HCT116 (cell line): ENCODE results near the gene HECW1. TPM values are rescaled to one million over a fixed set of nuclear protein-coding genes. Genes with fewer than 3 reads are reported as not detected.

ENCODE experiments used
- ATAC-seq: fragments of 200-7000 bp; cut with Tn5 transposase; 2 replicates; pipeline ENCODE4 v1.9.1; 2020; ENCODE audit warnings: mild to moderate bottlenecking, moderate library complexity
- BruUV-seq: library from RNA; stranded (reverse); fragments of 400-500 nt; replicated peaks from 2 replicates; lab custom pipeline; 2021; lab: Mats Ljungman, UMichigan
- CTCF ChIA-PET: fragments of 300-600 bp; sonication (Branson Sonifier 250); formaldehyde crosslinking; loops from one replicate; lab custom pipeline; 2021; ENCODE audit warnings: antibody characterized with exemption; lab: Charles Lee
- POLR2A ChIA-PET: fragments of 300-600, 350-600 bp; sonication (Branson Sonifier 250); formaldehyde crosslinking; loops from one replicate; lab custom pipeline; 2021; ENCODE audit warnings: antibody characterized with exemption; lab: Charles Lee
- RAD21 ChIA-PET, 2 experiments: fragments of 300-600 bp; sonication (Branson Sonifier 250); formaldehyde crosslinking; loops; one replicate each; lab custom pipeline; 2023; ENCODE audit warnings: low total read pairs in 2 of 2; ENCODE audit not compliant: uncharacterized antibody in 2 of 2, unreplicated experiment in 2 of 2, low non-redundant PET in 1 of 2; lab: Charles Lee
- DNase-seq: peaks from one replicate; pipeline ENCODE4 v3.0.0-alpha.2; 2010; ENCODE audit warnings: low read depth, low spot score
- H2AFZ ChIP-seq: fragments of 200-600 bp; shearing (Covaris generic), sonication (generic); 2 replicates; pipeline ENCODE4 v1.6.1; 2017; ENCODE audit warnings: low read depth, mixed run types, mixed read lengths, antibody characterized with exemption, low read length; ENCODE audit not compliant: poor library complexity, severe bottlenecking
- H3K27ac ChIP-seq: 2 replicates; pipeline ENCODE4 v1.5.1; 2012; ENCODE audit warnings: low read depth, low read length
- H3K27me3 ChIP-seq: fragments of 200-600 bp; sonication (generic); 2 replicates; pipeline ENCODE4 v1.6.1; 2016; ENCODE audit warnings: mixed run types, low read length, mixed read lengths; ENCODE audit not compliant: insufficient read depth
- H3K36me3 ChIP-seq, 2 experiments: fragments of 200-500 bp in 1 of 2; fragments of 200-600 bp in 1 of 2; sonication (Bioruptor generic) in 1 of 2; sonication (generic) in 1 of 2; 2 replicates each; pipeline versions ENCODE4 v1.5.1 to v1.6.1; 2014 to 2016; ENCODE audit warnings: low read length in 2 of 2, inconsistent platforms in 1 of 2, mixed read lengths in 1 of 2, mixed run types in 1 of 2; ENCODE audit not compliant: insufficient read depth in 2 of 2, control insufficient read depth in 1 of 2
- H3K4me1 ChIP-seq, 2 experiments: fragments of 200-600 bp in 1 of 2; sonication (generic) in 1 of 2; 2 replicates each; pipeline versions ENCODE4 v1.5.1 to v1.6.1; 2012 to 2017; ENCODE audit warnings: low read length in 2 of 2, inconsistent platforms in 1 of 2, mild to moderate bottlenecking in 1 of 2, mixed read lengths in 1 of 2, mixed run types in 1 of 2, moderate library complexity in 1 of 2; ENCODE audit not compliant: insufficient read depth in 2 of 2, control insufficient read depth in 1 of 2
- H3K4me2 ChIP-seq: fragments of 200-600 bp; sonication (generic); 2 replicates; pipeline ENCODE4 v1.6.1; 2017; ENCODE audit warnings: mixed run types, low read length, mixed read lengths
- H3K4me3 ChIP-seq, 2 experiments: fragments of 200-600 bp in 1 of 2; sonication (generic) in 1 of 2; replicated peaks in 1 of 2; 2 replicates each; pipeline ENCODE4 v1.5.1; 2011 to 2016; ENCODE audit warnings: low read length in 2 of 2, control low read depth in 1 of 2, low read depth in 1 of 2, mild to moderate bottlenecking in 1 of 2, mixed read lengths in 1 of 2, mixed run types in 1 of 2
- H3K79me2 ChIP-seq: fragments of 200-600 bp; sonication (generic); 2 replicates; pipeline ENCODE4 v1.6.1; 2017; ENCODE audit warnings: mild to moderate bottlenecking, mixed run types, low read length, moderate library complexity, mixed read lengths; ENCODE audit not compliant: insufficient read depth
- H3K9ac ChIP-seq: fragments of 200-600 bp; sonication (generic); 2 replicates; pipeline ENCODE4 v1.6.1; 2016; ENCODE audit warnings: low read length, mixed read lengths
- H3K9me2 ChIP-seq: fragments of 200-600 bp; sonication (generic), shearing (Covaris generic); 2 replicates; pipeline ENCODE4 v1.6.1; 2017; ENCODE audit warnings: mixed run types, mild to moderate bottlenecking, moderate library complexity; ENCODE audit not compliant: insufficient read depth
- H3K9me3 ChIP-seq, 2 experiments: fragments of 200-500 bp in 1 of 2; fragments of 200-600 bp in 1 of 2; sonication (Bioruptor generic) in 1 of 2; sonication (generic) in 1 of 2; 2 replicates each; pipeline ENCODE4 v1.6.1; 2014 to 2017; ENCODE audit warnings: low read length in 2 of 2, mixed read lengths in 2 of 2, inconsistent platforms in 1 of 2, low read depth in 1 of 2, mild to moderate bottlenecking in 1 of 2, mixed run types in 1 of 2, moderate library complexity in 1 of 2; ENCODE audit not compliant: control insufficient read depth in 1 of 2, insufficient read depth in 1 of 2
- H4K20me1 ChIP-seq: fragments of 200-600 bp; sonication (generic), shearing (Covaris generic); 2 replicates; pipeline ENCODE4 v1.6.1; 2017; ENCODE audit warnings: mixed run types, mild to moderate bottlenecking, moderate library complexity; ENCODE audit not compliant: insufficient read depth
- ATF3 ChIP-seq: IDR thresholded peaks from 2 replicates; pipeline ENCODE4 v1.6.1; 2012
- CBX3 ChIP-seq: IDR thresholded peaks from 2 replicates; pipeline ENCODE4 v1.6.1; 2012; ENCODE audit warnings: low read depth
- CEBPB ChIP-seq: IDR thresholded peaks from 2 replicates; pipeline ENCODE4 v1.6.1; 2012; ENCODE audit warnings: low read depth
- CTCF ChIP-seq, 3 experiments: fragments of 200-600 bp in 1 of 3; sonication (generic) in 1 of 3; IDR thresholded peaks in 2 of 3; conservative IDR thresholded peaks in 1 of 3; 2 replicates each; pipeline ENCODE4 v1.5.1; 2012 to 2017; ENCODE audit warnings: low read depth in 2 of 3, low read length in 2 of 3, antibody characterized with exemption in 1 of 3, borderline replicate concordance in 1 of 3, control low read depth in 1 of 3, mild to moderate bottlenecking in 1 of 3, mixed read lengths in 1 of 3, mixed run types in 1 of 3, moderate library complexity in 1 of 3; ENCODE audit not compliant: insufficient read depth in 1 of 3
- EGR1 ChIP-seq: IDR thresholded peaks from 2 replicates; pipeline ENCODE4 v1.6.1; 2012; ENCODE audit warnings: low read depth
- ELF1 ChIP-seq: IDR thresholded peaks from 2 replicates; pipeline ENCODE4 v1.6.1; 2012; ENCODE audit warnings: low read depth, borderline replicate concordance
- EZH2 ChIP-seq: fragments of 200-600 bp; sonication (generic); IDR thresholded peaks from 2 replicates; pipeline ENCODE4 v1.6.1; 2017; ENCODE audit warnings: antibody characterized with exemption, mixed run types
- EZH2phosphoT487 ChIP-seq: fragments of 200-600 bp; IDR thresholded peaks from 2 replicates; pipeline ENCODE4 v1.6.1; 2018; ENCODE audit warnings: antibody characterized with exemption, borderline replicate concordance
- FOSL1 ChIP-seq: IDR thresholded peaks from 2 replicates; pipeline ENCODE4 v1.6.1; 2012; ENCODE audit warnings: low read depth
- JUND ChIP-seq: IDR thresholded peaks from 2 replicates; pipeline ENCODE4 v1.6.1; 2012
- MAX ChIP-seq: IDR thresholded peaks from 2 replicates; pipeline ENCODE4 v1.6.1; 2012
- POLR2A ChIP-seq: IDR thresholded peaks from 2 replicates; pipeline ENCODE4 v1.7.0; 2011; ENCODE audit warnings: borderline replicate concordance; ENCODE audit not compliant: insufficient read depth, insufficient read length; ENCODE audit errors: extremely low read depth
- POLR2AphosphoS5 ChIP-seq: IDR thresholded peaks from 2 replicates; pipeline ENCODE4 v1.6.1; 2011; ENCODE audit warnings: mild to moderate bottlenecking, low read depth, low read length, moderate library complexity
- RAD21 ChIP-seq: IDR thresholded peaks from 2 replicates; pipeline ENCODE4 v1.6.1; 2012; ENCODE audit warnings: low read depth, mild to moderate bottlenecking
- SIN3A ChIP-seq: IDR thresholded peaks from 2 replicates; pipeline ENCODE4 v1.6.1; 2012; ENCODE audit warnings: low read depth
- SP1 ChIP-seq: IDR thresholded peaks from 2 replicates; pipeline ENCODE4 v1.6.1; 2012; ENCODE audit warnings: low read depth
- SRF ChIP-seq: IDR thresholded peaks from 2 replicates; pipeline ENCODE4 v1.6.1; 2012; ENCODE audit warnings: low read depth
- TCF7L2 ChIP-seq: IDR thresholded peaks from 2 replicates; pipeline ENCODE4 v1.7.0; 2011; ENCODE audit warnings: borderline replicate concordance, inconsistent platforms; ENCODE audit not compliant: insufficient read depth, insufficient read length; ENCODE audit errors: extremely low read depth
- YY1 ChIP-seq: IDR thresholded peaks from 2 replicates; pipeline ENCODE4 v1.6.1; 2011; ENCODE audit warnings: low read length, low read depth, moderate library complexity, mild to moderate bottlenecking; ENCODE audit not compliant: insufficient replicate concordance; ENCODE audit errors: extremely low read depth
- ZBTB33 ChIP-seq: IDR thresholded peaks from 2 replicates; pipeline ENCODE4 v1.6.1; 2011; ENCODE audit warnings: mild to moderate bottlenecking, low read length, moderate library complexity; ENCODE audit not compliant: insufficient replicate concordance; ENCODE audit errors: extremely low read depth
- ZFX ChIP-seq: fragments of 450-650 bp; IDR thresholded peaks from 2 replicates; pipeline ENCODE4 v1.6.1; 2017
- ZNF274 ChIP-seq: fragments of 200-500 bp; sonication (Bioruptor generic); IDR thresholded peaks from 2 replicates; pipeline ENCODE4 v1.6.1; 2014; ENCODE audit warnings: mild to moderate bottlenecking, low read depth, low read length, inconsistent platforms
- intact Hi-C: fragments of 100-400 bp; cut with micrococcal nuclease; formaldehyde crosslinking; loops from 2 replicates; pipeline ENCODE4 v1.10.0; 2022
- total RNA-seq: library from RNA; stranded (reverse); gene quantifications from one replicate; pipeline ENCODE4 v1.2.1, GENCODE V29; 2021; ENCODE audit not compliant: unreplicated experiment

HECW1 gene
- total RNA-seq, 1 experiment from 2014 or later, result 5.6 TPM

GRCh38 chr7:43582503-43583423 is 470.3 kb downstream of the HECW1 start, which contains the start of gene STK17A:
Gene STK17A, plus strand, starts transcription at chr7:43583108. Its CDS starts 136 bp downstream, at chr7:43583244.
- BruUV-seq, result no TSS peak
- DNase-seq (peak; percentile 83), ATAC-seq (peak; percentile 91)
- ChIA-PET RAD21 (interaction anchor here (0.7 to 2.5 kb wide), 13 partner anchors 13 to 256 kb away, joined by 3 to 35 read pairs (median 5); partner anchors contain the start of gene COA1 (in 1 of the 2)), POLR2A (interaction anchor here (0.5 to 2.2 kb wide), 36 partner anchors 8 to 1642 kb away, joined by 3 to 46 read pairs (median 4); partner anchors contain the start of genes BLVRA, COA1, MRPL32 and PSMA2), CTCF (interaction anchor here (0.6 to 3.7 kb wide), 65 partner anchors 8 to 651 kb away, joined by 3 to 194 read pairs (median 5); partner anchors contain the start of genes BLVRA, COA1, MRPL32 and PSMA2)
- H2AFZ ChIP-seq, result peak within 1 kb of the TSS; percentile 86
- H4K20me1 ChIP-seq, result no peaks in the 10 kb centered on the region
- H3K36me3 ChIP-seq, result no peaks in the 10 kb centered on the region
- H3K27me3 ChIP-seq, result no peaks in the 10 kb centered on the region
- H3K4me1 ChIP-seq, result peaks cover 9 to 22% of the 10 kb centered on the region in 2 experiments; a peak in 3 of 4 replicates
- H3K9ac ChIP-seq, result peak within 1 kb of the TSS; percentile 64
- no peaks in the 10 kb centered on the region for H3K9me3 ChIP-seq
- H3K4me2 ChIP-seq, result peak within 1 kb of the TSS; percentile 76
- intact Hi-C loops, result loop anchor here (1.0 to 5.0 kb wide), 3 partner anchors 118 to 640 kb away; no protein-coding TSS in a partner anchor
- H3K79me2 ChIP-seq, result peaks cover 41% of the 10 kb centered on the region
- peak within 1 kb of the TSS; percentile 82 for H3K27ac ChIP-seq
- H3K4me3 ChIP-seq, result peak within 1 kb of the TSS; percentile 64 to 85
- no peaks in the 10 kb centered on the region for H3K9me2 ChIP-seq
- TF ChIP-seq JUND, result no peak
- 0 out of 2 replicates have a peak, but pooled peaks have one; percentile 20 for TF ChIP-seq EGR1
- TF ChIP-seq SRF, result no peak
- no peak for TF ChIP-seq ELF1
- TF ChIP-seq ZFX, result peak; percentile 92
- TF ChIP-seq EZH2, result no peak
- peak; percentile 96 for TF ChIP-seq SP1
- TF ChIP-seq ZNF274, result no peak
- peak; percentile 95 to 99 (median 98) for TF ChIP-seq CTCF (IDR thresholded peaks at IDR 0.05 in 2 of 3, conservative IDR thresholded peaks at IDR 0.05 in 1 of 3; ENCODE audit: borderline replicate concordance in 1 of 3, insufficient read depth in 1 of 3, low read depth in 2 of 3, low read length in 2 of 3)
- TF ChIP-seq RAD21, result peak; percentile 97
- no peak for TF ChIP-seq CBX3
- TF ChIP-seq TCF7L2, result peak; percentile 51
- TF ChIP-seq EZH2phosphoT487, result no peak
- TF ChIP-seq POLR2A, result peak; percentile 79
- TF ChIP-seq ATF3, result no peak
- peak; percentile 96 for TF ChIP-seq POLR2AphosphoS5
- peak; percentile 55 for TF ChIP-seq YY1
- TF ChIP-seq FOSL1, result no peak
- TF ChIP-seq MAX, result no peak
- TF ChIP-seq CEBPB, result no peak
- peak; percentile 66 for TF ChIP-seq SIN3A
- no peak for TF ChIP-seq ZBTB33
